K562 (cell line): Measurements from ENCODE around the gene MBNL1. TPM values are rescaled to one million over a fixed set of nuclear protein-coding genes. Genes with fewer than 3 reads are reported as not detected.

Experiments used
- BCLAF1 ChIP-seq, 2 experiments: fragments of 450-650 bp in 1 of 2; IDR thresholded peaks; 2 replicates each; pipeline ENCODE4 v1.6.1; 2011 to 2017; ENCODE audit warnings: low read depth in 2 of 2, antibody characterized with exemption in 1 of 2, borderline replicate concordance in 1 of 2, low read length in 1 of 2, mild to moderate bottlenecking in 1 of 2, mixed read lengths in 1 of 2; ENCODE audit not compliant: control insufficient read depth in 1 of 2
- CREM ChIP-seq: IDR thresholded peaks from 2 replicates; pipeline ENCODE4 v1.6.1; 2014; ENCODE audit warnings: antibody characterized with exemption, low read depth
- ELF4 ChIP-seq: fragments of 450-650 bp; formaldehyde crosslinking; IDR thresholded peaks from 2 replicates; pipeline ENCODE4 v1.4.0; 2022; ENCODE audit warnings: missing genetic modification characterization
- ETS1 ChIP-seq: conservative IDR thresholded peaks from 2 replicates; pipeline ENCODE4 v1.6.1; 2011; ENCODE audit warnings: low read depth, mild to moderate bottlenecking, low read length; ENCODE audit not compliant: control insufficient read depth
- ETV6 ChIP-seq, 3 experiments: fragments of 150-350 bp in 1 of 3; sonication (generic) in 1 of 3; formaldehyde crosslinking in 1 of 3; IDR thresholded peaks; 2 replicates each; pipeline versions ENCODE4 v1.6.1 to v1.8.0; 2014 to 2022; ENCODE audit warnings: borderline replicate concordance in 2 of 3, low read depth in 2 of 3, antibody characterized with exemption in 1 of 3, low read length in 1 of 3, mild to moderate bottlenecking in 1 of 3, missing genetic modification reagents in 1 of 3
- HDGF ChIP-seq: fragments of 450-650 bp; IDR thresholded peaks from 2 replicates; pipeline ENCODE4 v1.6.1; 2016
- KDM4B ChIP-seq, 2 experiments: fragments of 450-650 bp in 1 of 2; sonication (generic) in 1 of 2; IDR thresholded peaks; 2 replicates each; pipeline ENCODE4 v1.6.1; 2016 to 2017; ENCODE audit warnings: borderline replicate concordance in 2 of 2, antibody characterized with exemption in 1 of 2, low read depth in 1 of 2, mild to moderate bottlenecking in 1 of 2
- LARP7 ChIP-seq: fragments of 450-650 bp; IDR thresholded peaks from 2 replicates; pipeline ENCODE4 v1.6.1; 2016
- POLR2B ChIP-seq: fragments of 450-650 bp; IDR thresholded peaks from 2 replicates; pipeline ENCODE4 v1.6.1; 2018; ENCODE audit warnings: low read depth; ENCODE audit not compliant: partially characterized antibody
- POLR2G ChIP-seq: fragments of 200-400 bp; formaldehyde crosslinking; IDR thresholded peaks from 2 replicates; pipeline ENCODE4 v1.6.1; 2017; ENCODE audit warnings: low read depth, mild to moderate bottlenecking, antibody characterized with exemption, low read length, moderate library complexity
- POU5F1 ChIP-seq: fragments of 150-350 bp; IDR thresholded peaks from 2 replicates; pipeline ENCODE4 v1.6.1; 2014; ENCODE audit warnings: borderline replicate concordance, low read length, low read depth, mild to moderate bottlenecking; ENCODE audit not compliant: partially characterized antibody
- PTRF ChIP-seq: fragments of 450-650 bp; IDR thresholded peaks from 2 replicates; pipeline ENCODE4 v1.6.1; 2016; ENCODE audit warnings: mild to moderate bottlenecking, missing genetic modification characterization, missing compliant biosample characterization
- RAD21 ChIP-seq, 2 experiments: fragments of 250-450 bp in 1 of 2; fragments of 450-650 bp in 1 of 2; sonication (Bioruptor Pico) in 1 of 2; formaldehyde crosslinking in 1 of 2; IDR thresholded peaks in 1 of 2; conservative IDR thresholded peaks in 1 of 2; 2 replicates each; pipeline versions ENCODE4 v1.4.0 to v1.8.0; 2020 to 2022; ENCODE audit warnings: mild to moderate bottlenecking in 2 of 2, moderate library complexity in 1 of 2
- RBM39 ChIP-seq: fragments of 200-400 bp; formaldehyde crosslinking; optimal IDR thresholded peaks from 2 replicates; pipeline ENCODE3; 2018; ENCODE audit warnings: low read depth, low read length
- SAFB ChIP-seq: fragments of 200-400 bp; formaldehyde crosslinking; IDR thresholded peaks from 2 replicates; pipeline ENCODE4 v1.6.1; 2017; ENCODE audit warnings: low read depth, low read length, borderline replicate concordance
- SIRT6 ChIP-seq: IDR thresholded peaks from one replicate; pipeline ENCODE4 v1.6.1; 2012; ENCODE audit warnings: low read depth, mild to moderate bottlenecking, control low read depth, inconsistent platforms, low read length, moderate library complexity
- SMAD4 ChIP-seq: fragments of 250-450 bp; sonication (Bioruptor Pico); conservative IDR thresholded peaks from 2 replicates; pipeline ENCODE4 v1.8.0; 2021; ENCODE audit warnings: inconsistent platforms, mild to moderate bottlenecking, moderate library complexity
- SREBF2 ChIP-seq: sonication (generic); formaldehyde crosslinking; IDR thresholded peaks from 2 replicates; pipeline ENCODE4 v1.4.0; 2020; ENCODE audit warnings: mild to moderate bottlenecking, missing genetic modification reagents
- STAT5B ChIP-seq: fragments of 250-450 bp; sonication (Bioruptor Pico); IDR thresholded peaks from 2 replicates; pipeline ENCODE4 v1.8.0; 2021; ENCODE audit warnings: mild to moderate bottlenecking, inconsistent platforms
- WHSC1 ChIP-seq: IDR thresholded peaks from one replicate; pipeline ENCODE4 v1.6.1; 2012; ENCODE audit warnings: low read length, control low read depth, inconsistent platforms
- ZBTB9 ChIP-seq: fragments of 450-650 bp; formaldehyde crosslinking; IDR thresholded peaks from 2 replicates; pipeline ENCODE4 v1.4.0; 2020; ENCODE audit warnings: mild to moderate bottlenecking, moderate library complexity
- ZNF316 ChIP-seq: fragments of 450-650 bp; IDR thresholded peaks from 2 replicates; pipeline ENCODE4 v1.6.1; 2016
- polyA plus RNA-seq, 8 experiments: library from polyadenylated mRNA; depleted of rRNA in 4 of 8; stranded (reverse) in 5 of 8; unstranded in 3 of 8; fragments of >200 nt; fragmentation: Nextera tagmentation in 2 of 8; fragmentation: Illumina TruSeq in 1 of 8; extraction: Ambion mirVana in 2 of 8; extraction: Trizol in 1 of 8; gene quantifications; 2 replicates each; pipeline versions ENCODE4 v1.2.1 to v1.2.3, GENCODE V29; 2011 to 2014; ENCODE audit warnings: inconsistent platforms in 1 of 8, missing spikeins in 1 of 8
- total RNA-seq, 7 experiments: library from RNA; depleted of rRNA in 6 of 7; stranded (reverse); fragments of >200 nt in 6 of 7; fragmentation: Illumina TruSeq in 2 of 7; extraction: Trizol in 2 of 7; gene quantifications; 2 replicates each; pipeline versions ENCODE4 v1.2.1 to v1.2.3, GENCODE V29; 2011 to 2021; ENCODE audit warnings: low replicate concordance in 1 of 7

Gene MBNL1
- total and polyA plus RNA-seq, 9 of the 15 experiments (the other 6 are each of a cell fraction or from before 2014, with no cell fraction given): 70.3 to 243 (median 220) TPM

GRCh38 chr3:152376351-152377183, 107.8 kb downstream of the MBNL1 start (continued):
- TF ChIP-seq CREM (peak; percentile 29; the same call in 1 of the 2 replicates), BCLAF1 (IDR thresholded peaks at IDR 0.05; ENCODE audit: borderline replicate concordance in 1 of 2, control insufficient read depth in 1 of 2, low read depth in 2 of 2, low read length in 1 of 2) (no peak), POLR2G (no peak), ETS1 (no peak), ZNF316 (peak; percentile 88), HDGF (0 out of 2 replicates have a peak, but pooled peaks have one; percentile 70), RAD21 (CRISPR knock-in tag; conservative IDR thresholded peaks at IDR 0.05 in 1 of 2, IDR thresholded peaks at IDR 0.05 in 1 of 2) (no peak; a peak in 1 of 4 replicates), SREBF2 (CRISPR knock-in tag) (no peak), SIRT6 (no peak), ETV6 (IDR thresholded peaks at IDR 0.05; ENCODE audit: borderline replicate concordance in 1 of 2, low read depth in 2 of 2, low read length in 1 of 2) (peak; percentile 37 to 72; a peak in 3 of 4 replicates), ETV6 (CRISPR knock-in tag; IDR thresholded peaks at IDR 0.05; ENCODE audit: borderline replicate concordance) (no peak), POU5F1 (no peak), SAFB (no peak), SMAD4 (CRISPR knock-in tag) (no peak), POLR2B (no peak), PTRF (tag) (no peak), ELF4 (CRISPR knock-in tag) (no peak; the same call in 1 of the 2 replicates), KDM4B (IDR thresholded peaks at IDR 0.05; ENCODE audit: borderline replicate concordance in 2 of 2, low read depth in 1 of 2) (no peak), RBM39 (no peak), WHSC1 (no peak), ZBTB9 (no peak), STAT5B (CRISPR knock-in tag) (no peak), LARP7 (no peak)
